BE2C (cell line): ENCODE data around the gene WDR64.

Experiments used
- DNase-seq: peaks from one replicate; pipeline ENCODE4 v3.0.0-alpha.2; 2020
- H3K27me3 ChIP-seq: fragments of 250-450 bp; sonication (Bioruptor Pico); 2 replicates; pipeline ENCODE4 v1.5.1; 2020; ENCODE audit warnings: mild to moderate bottlenecking
- H3K36me3 ChIP-seq: fragments of 250-450 bp; sonication (Bioruptor Pico); 2 replicates; pipeline ENCODE4 v1.5.1; 2020; ENCODE audit warnings: mild to moderate bottlenecking
- H3K4me1 ChIP-seq: fragments of 250-450 bp; sonication (Bioruptor Pico); 2 replicates; pipeline ENCODE4 v1.5.1; 2020
- H3K4me3 ChIP-seq: 2 replicates; pipeline ENCODE4 v1.5.1; 2011; ENCODE audit warnings: low read depth, low read length
- H3K9me3 ChIP-seq: fragments of 250-450 bp; sonication (Bioruptor Pico); 2 replicates; pipeline ENCODE4 v1.5.1; 2020
- CTCF ChIP-seq: IDR thresholded peaks from 2 replicates; pipeline ENCODE4 v1.5.1; 2012; ENCODE audit warnings: mild to moderate bottlenecking, low read depth, low read length

WDR64 gene

GRCh38 chr1:241836941-241837340, 184.9 kb downstream of the WDR64 start:
- TF ChIP-seq CTCF: no peak
- H3K9me3 ChIP-seq: no peaks in the 10 kb centered on the region
- H3K27me3 ChIP-seq: peaks cover 3% of the 10 kb centered on the region; the same call in 1 of the 2 replicates
- no peaks in the 10 kb centered on the region for H3K4me1 ChIP-seq
- DNase-seq: no peak
- no peak overlapping the region for H3K4me3 ChIP-seq
- H3K36me3 ChIP-seq: no peaks in the 10 kb centered on the region

GRCh38 chr1:241837416-241837815, 185.3 kb downstream of the WDR64 start:
- H3K4me3 ChIP-seq: no peak overlapping the region
- H3K9me3 ChIP-seq: no peaks in the 10 kb centered on the region
- no peak for TF ChIP-seq CTCF
- no peaks in the 10 kb centered on the region for H3K36me3 ChIP-seq
- no peaks in the 10 kb centered on the region for H3K4me1 ChIP-seq
- DNase-seq: no peak
- peaks cover 3% of the 10 kb centered on the region; the same call in 1 of the 2 replicates for H3K27me3 ChIP-seq

GRCh38 chr1:241837901-241838300, 185.8 kb downstream of the WDR64 start:
- TF ChIP-seq CTCF: no peak
- Histone ChIP-seq H3K4me1 (no peaks in the 10 kb centered on the region), H3K36me3 (no peaks in the 10 kb centered on the region), H3K4me3 (no peak overlapping the region), H3K27me3 (peaks cover 3% of the 10 kb centered on the region; the same call in 1 of the 2 replicates), H3K9me3 (no peaks in the 10 kb centered on the region)
- no peak for DNase-seq

- no peak overlapping the region for H3K4me3 ChIP-seq
- H3K27me3 ChIP-seq: peaks cover 3% of the 10 kb centered on the region; the same call in 1 of the 2 replicates
- H3K36me3 ChIP-seq: no peaks in the 10 kb centered on the region
- no peak for DNase-seq
- H3K4me1 ChIP-seq: no peaks in the 10 kb centered on the region
- TF ChIP-seq CTCF: no peak
- H3K9me3 ChIP-seq: no peaks in the 10 kb centered on the region
Observed at GRCh38 chr1:241838897-241839296, 186.8 kb downstream of the WDR64 start.

GRCh38 chr1:241839369-241839979, 187.4 kb downstream of the WDR64 start:
- TF ChIP-seq CTCF: no peak
- no peaks in the 10 kb centered on the region for H3K36me3 ChIP-seq
- DNase-seq: no peak
- peaks cover 3% of the 10 kb centered on the region; the same call in 1 of the 2 replicates for H3K27me3 ChIP-seq
- H3K4me1 ChIP-seq: no peaks in the 10 kb centered on the region
- no peak overlapping the region for H3K4me3 ChIP-seq
- H3K9me3 ChIP-seq: no peaks in the 10 kb centered on the region

GRCh38 chr1:241840164-241840563, 188.1 kb downstream of the WDR64 start:
- no peak for TF ChIP-seq CTCF
- no peak for DNase-seq
- Histone ChIP-seq H3K4me3 (no peak overlapping the region), H3K36me3 (no peaks in the 10 kb centered on the region), H3K9me3 (no peaks in the 10 kb centered on the region), H3K4me1 (no peaks in the 10 kb centered on the region), H3K27me3 (peaks cover 3% of the 10 kb centered on the region; the same call in 1 of the 2 replicates)
